Measurements from ENCODE around the gene MTR. TPM values are rescaled to one million over a fixed set of nuclear protein-coding genes. Genes with fewer than 3 reads are reported as not detected.
A peak's percentile ranks its signal among the peaks of the same experiment; 100 is the strongest.

The MTR gene
- total and polyA plus RNA-seq, 9 of the 15 experiments (the other 6 are each of a cell fraction or from before 2014, with no cell fraction given) = 3.4 to 44.3 (median 20.3) TPM

- TF ChIP-seq KAT2B (IDR thresholded peaks at IDR 0.05; ENCODE audit: low read depth, low read length) (no peak), ATF6 (CRISPR knock-in tag; IDR thresholded peaks at IDR 0.05) (peak; percentile 37; the same call in 1 of the 2 replicates), HSF4 (CRISPR knock-in tag; IDR thresholded peaks at IDR 0.05; ENCODE audit: borderline replicate concordance) (no peak), HDAC1 (IDR thresholded peaks at IDR 0.05) (peak in 1 of 2 experiments; percentile 97; a peak in 2 of 4 replicates), ZNF174 (CRISPR knock-in tag; IDR thresholded peaks at IDR 0.05) (no peak), KAT8 (IDR thresholded peaks at IDR 0.05; ENCODE audit: low read depth) (no peak), POLR3G (IDR thresholded peaks at IDR 0.05; ENCODE audit: extremely low read depth, insufficient read length, insufficient replicate concordance) (no peak), ZNF165 (CRISPR knock-in tag; IDR thresholded peaks at IDR 0.05; ENCODE audit: borderline replicate concordance) (no peak), RNF219 (CRISPR knock-in tag; IDR thresholded peaks at IDR 0.05) (peak; percentile 39; the same call in 1 of the 2 replicates), MEIS2 (IDR thresholded peaks at IDR 0.05; ENCODE audit: partially characterized antibody) (peak; percentile 76), DLX4 (CRISPR knock-in tag; IDR thresholded peaks at IDR 0.05) (no peak), ESRRB (CRISPR knock-in tag; IDR thresholded peaks at IDR 0.05; ENCODE audit: borderline replicate concordance) (no peak), ZNF780A (CRISPR knock-in tag; IDR thresholded peaks at IDR 0.05) (no peak), PTTG1 (tag; IDR thresholded peaks at IDR 0.05; ENCODE audit: low read depth) (no peak), ZKSCAN3 (CRISPR knock-in tag; IDR thresholded peaks at IDR 0.05) (no peak), SMAD3 (CRISPR knock-in tag; conservative IDR thresholded peaks at IDR 0.05) (0 out of 2 replicates have a peak, but pooled peaks have one; percentile 8), TRIM28 (IDR thresholded peaks at IDR 0.05) (no peak), HMG20B (CRISPR knock-in tag; IDR thresholded peaks at IDR 0.05) (no peak), ZNF324 (CRISPR knock-in tag; IDR thresholded peaks at IDR 0.05) (no peak), HBP1 (CRISPR knock-in tag; IDR thresholded peaks at IDR 0.05) (no peak), CREB3L1 (IDR thresholded peaks at IDR 0.05; ENCODE audit: borderline replicate concordance, low read depth) (peak; percentile 91), DIDO1 (tag; IDR thresholded peaks at IDR 0.05; ENCODE audit: low read depth) (peak; percentile 78)
Observed at GRCh38 chr1:236795035-236795756, at the start of gene MTR (continued).

Data from K562 (cell line).